ENCODE measurements around the gene POLL. TPM values are rescaled to one million over a fixed set of nuclear protein-coding genes. Genes with fewer than 3 reads are reported as not detected.

Gene POLL
- total and polyA plus RNA-seq, 10 of the 15 experiments (the other 5 are each of a cell fraction or from before 2014, with no cell fraction given) = 1.5 to 25.4 (median 13.8) TPM

DNA sequence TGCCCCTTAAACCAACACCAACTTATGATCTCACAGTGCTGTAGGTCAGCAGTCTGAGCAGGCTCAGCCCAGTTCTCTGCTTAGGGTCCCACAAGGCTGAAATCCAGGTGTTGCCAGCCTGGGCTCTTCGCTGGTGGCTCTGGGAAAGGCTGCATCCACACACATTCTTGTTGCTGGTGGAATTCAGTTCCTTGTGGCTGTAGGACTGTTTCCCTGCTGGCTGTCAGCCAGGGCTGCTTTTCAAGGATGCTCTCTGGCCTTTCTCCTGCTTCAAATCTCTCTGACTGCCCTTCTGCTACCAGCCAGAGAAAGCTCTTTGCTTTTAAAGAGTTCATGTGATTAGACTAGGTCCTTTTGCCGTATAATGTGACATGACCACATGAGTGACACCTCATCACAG lies 15.3 kb downstream of the POLL start (continued):
- TF ChIP-seq, protein P1, sequence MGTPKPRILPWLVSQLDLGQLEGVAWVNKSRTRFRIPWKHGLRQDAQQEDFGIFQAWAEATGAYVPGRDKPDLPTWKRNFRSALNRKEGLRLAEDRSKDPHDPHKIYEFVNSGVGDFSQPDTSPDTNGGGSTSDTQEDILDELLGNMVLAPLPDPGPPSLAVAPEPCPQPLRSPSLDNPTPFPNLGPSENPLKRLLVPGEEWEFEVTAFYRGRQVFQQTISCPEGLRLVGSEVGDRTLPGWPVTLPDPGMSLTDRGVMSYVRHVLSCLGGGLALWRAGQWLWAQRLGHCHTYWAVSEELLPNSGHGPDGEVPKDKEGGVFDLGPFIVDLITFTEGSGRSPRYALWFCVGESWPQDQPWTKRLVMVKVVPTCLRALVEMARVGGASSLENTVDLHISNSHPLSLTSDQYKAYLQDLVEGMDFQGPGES (IDR thresholded peaks at IDR 0.05) = no peak
- TF ChIP-seq KDM1A (IDR thresholded peaks at IDR 0.05; ENCODE audit: borderline replicate concordance) (no peak), GATAD2B (conservative IDR thresholded peaks at IDR 0.05; ENCODE audit: low read depth) (no peak), YY1 (IDR thresholded peaks at IDR 0.05; ENCODE audit: low read depth, low read length) (no peak), CBX5 (IDR thresholded peaks at IDR 0.05; ENCODE audit: low read depth) (no peak), POLR2A (IDR thresholded peaks at IDR 0.05; ENCODE audit: low read depth, low read length) (no peak; the same call in 1 of the 2 replicates), ESRRA (IDR thresholded peaks at IDR 0.05; ENCODE audit: low read length) (no peak), RBBP5 (conservative IDR thresholded peaks at IDR 0.05) (no peak)
- TF ChIP-seq, protein P2, sequence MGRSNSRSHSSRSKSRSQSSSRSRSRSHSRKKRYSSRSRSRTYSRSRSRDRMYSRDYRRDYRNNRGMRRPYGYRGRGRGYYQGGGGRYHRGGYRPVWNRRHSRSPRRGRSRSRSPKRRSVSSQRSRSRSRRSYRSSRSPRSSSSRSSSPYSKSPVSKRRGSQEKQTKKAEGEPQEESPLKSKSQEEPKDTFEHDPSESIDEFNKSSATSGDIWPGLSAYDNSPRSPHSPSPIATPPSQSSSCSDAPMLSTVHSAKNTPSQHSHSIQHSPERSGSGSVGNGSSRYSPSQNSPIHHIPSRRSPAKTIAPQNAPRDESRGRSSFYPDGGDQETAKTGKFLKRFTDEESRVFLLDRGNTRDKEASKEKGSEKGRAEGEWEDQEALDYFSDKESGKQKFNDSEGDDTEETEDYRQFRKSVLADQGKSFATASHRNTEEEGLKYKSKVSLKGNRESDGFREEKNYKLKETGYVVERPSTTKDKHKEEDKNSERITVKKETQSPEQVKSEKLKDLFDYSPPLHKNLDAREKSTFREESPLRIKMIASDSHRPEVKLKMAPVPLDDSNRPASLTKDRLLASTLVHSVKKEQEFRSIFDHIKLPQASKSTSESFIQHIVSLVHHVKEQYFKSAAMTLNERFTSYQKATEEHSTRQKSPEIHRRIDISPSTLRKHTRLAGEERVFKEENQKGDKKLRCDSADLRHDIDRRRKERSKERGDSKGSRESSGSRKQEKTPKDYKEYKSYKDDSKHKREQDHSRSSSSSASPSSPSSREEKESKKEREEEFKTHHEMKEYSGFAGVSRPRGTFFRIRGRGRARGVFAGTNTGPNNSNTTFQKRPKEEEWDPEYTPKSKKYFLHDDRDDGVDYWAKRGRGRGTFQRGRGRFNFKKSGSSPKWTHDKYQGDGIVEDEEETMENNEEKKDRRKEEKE (IDR thresholded peaks at IDR 0.05) = no peak
- TF ChIP-seq, protein P3, sequence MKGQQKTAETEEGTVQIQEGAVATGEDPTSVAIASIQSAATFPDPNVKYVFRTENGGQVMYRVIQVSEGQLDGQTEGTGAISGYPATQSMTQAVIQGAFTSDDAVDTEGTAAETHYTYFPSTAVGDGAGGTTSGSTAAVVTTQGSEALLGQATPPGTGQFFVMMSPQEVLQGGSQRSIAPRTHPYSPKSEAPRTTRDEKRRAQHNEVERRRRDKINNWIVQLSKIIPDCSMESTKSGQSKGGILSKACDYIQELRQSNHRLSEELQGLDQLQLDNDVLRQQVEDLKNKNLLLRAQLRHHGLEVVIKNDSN (IDR thresholded peaks at IDR 0.05; ENCODE audit: borderline replicate concordance, extremely low read length, insufficient read depth, low read depth, low read length) = no peak

Measured in GM12878 (cell line).